ENCODE measurements around the gene SEMA5B.
A peak's percentile ranks its signal among the peaks of the same experiment; 100 is the strongest.

The SEMA5B gene

GRCh38 chr3:122956693-122957455 is 70.7 kb downstream of the SEMA5B start:
- no peaks in the 10 kb centered on the region for H3K4me1 ChIP-seq
- H3K4me2 ChIP-seq = no peak overlapping the region
- no peak overlapping the region for H3K27ac ChIP-seq
- H3K9me3 ChIP-seq = no peaks in the 10 kb centered on the region
- H3K36me3 ChIP-seq = no peaks in the 10 kb centered on the region
- TF ChIP-seq Cebpa-rat (IDR thresholded peaks at IDR 0.05) = no peak
- no peaks in the 10 kb centered on the region for H3K27me3 ChIP-seq
- H3K9ac ChIP-seq = no peak overlapping the region
- no peaks in the 10 kb centered on the region for H4K20me1 ChIP-seq
- H3K4me3 ChIP-seq = no peak overlapping the region

DNA sequence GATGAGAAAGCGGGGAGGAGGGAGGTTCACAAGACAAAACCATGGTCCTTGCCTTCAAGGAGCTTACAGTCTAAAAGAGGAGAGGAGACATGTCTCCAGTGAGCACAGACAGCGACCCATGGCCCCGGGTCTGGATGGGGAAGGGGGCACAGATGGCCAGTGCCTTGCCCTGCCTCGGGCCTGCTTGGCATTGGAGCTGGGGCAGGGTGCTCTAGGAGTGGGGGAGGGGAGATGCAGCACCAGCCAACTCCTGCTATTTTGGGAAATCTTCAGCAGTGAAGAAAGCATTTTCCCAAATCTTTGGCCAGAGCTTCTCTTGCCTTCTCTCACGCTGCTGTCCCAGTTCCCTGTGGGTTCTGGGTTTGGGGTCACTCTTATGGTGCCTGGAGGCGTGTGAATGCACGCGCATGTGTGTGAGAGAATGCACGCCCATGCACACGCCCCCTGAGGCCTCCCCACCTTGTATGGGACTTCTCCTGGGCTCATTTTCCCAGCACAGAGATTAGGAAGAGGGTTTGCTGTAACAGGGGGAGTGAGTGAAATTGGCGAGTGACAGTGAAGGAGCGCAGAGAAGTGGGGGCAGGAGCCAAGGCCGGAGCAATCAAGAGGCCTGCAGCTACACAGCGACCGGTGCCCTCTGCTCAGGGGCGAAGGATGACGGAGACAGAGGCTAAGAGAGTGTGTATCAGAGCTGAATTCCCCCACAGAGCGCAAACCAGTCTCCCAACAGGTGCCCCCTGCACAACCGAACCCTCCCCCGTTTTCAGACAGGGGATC is 71.5 kb downstream of the SEMA5B start:
- H3K9ac ChIP-seq = no peak overlapping the region
- TF ChIP-seq Cebpa-rat (IDR thresholded peaks at IDR 0.05) = no peak
- H3K9me3 ChIP-seq = no peaks in the 10 kb centered on the region
- no peaks in the 10 kb centered on the region for H3K4me1 ChIP-seq
- H3K36me3 ChIP-seq = no peaks in the 10 kb centered on the region
- H3K4me2 ChIP-seq = no peak overlapping the region
- no peaks in the 10 kb centered on the region for H3K27me3 ChIP-seq
- no peaks in the 10 kb centered on the region for H4K20me1 ChIP-seq
- H3K27ac ChIP-seq = no peak overlapping the region
- H3K4me3 ChIP-seq = no peak overlapping the region

- peaks cover 17% of the 10 kb centered on the region for H3K4me1 ChIP-seq
- no peak overlapping the region for H3K9ac ChIP-seq
- H3K4me3 ChIP-seq = no peak overlapping the region
- H3K4me2 ChIP-seq = no peak overlapping the region
- H3K9me3 ChIP-seq = no peaks in the 10 kb centered on the region
- TF ChIP-seq Cebpa-rat (IDR thresholded peaks at IDR 0.05) = no peak
- H3K36me3 ChIP-seq = no peaks in the 10 kb centered on the region
- H3K27ac ChIP-seq = no peak overlapping the region
- no peaks in the 10 kb centered on the region for H4K20me1 ChIP-seq
- H3K27me3 ChIP-seq = no peaks in the 10 kb centered on the region
Measured at GRCh38 chr3:122952520-122952919, 75.0 kb downstream of the SEMA5B start.

DNA sequence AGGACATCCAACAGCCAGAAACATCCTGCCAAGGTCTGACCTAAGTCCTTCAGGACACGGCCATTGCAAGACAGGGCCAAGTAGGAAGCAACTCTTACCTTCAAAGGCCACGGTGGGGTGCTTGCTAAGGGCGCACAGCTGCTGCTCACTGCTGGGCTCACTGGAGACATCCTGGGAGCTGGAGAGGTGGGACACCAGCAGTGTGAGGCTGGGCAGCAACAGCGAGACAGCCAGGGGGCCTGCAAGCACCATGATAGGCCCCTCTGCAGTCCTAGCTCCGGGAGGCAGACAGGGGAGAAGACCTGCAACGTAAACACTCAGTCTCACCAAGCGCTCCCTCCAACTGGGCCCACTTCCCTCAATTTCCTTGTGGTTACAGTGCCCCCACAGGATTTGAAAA is 79.2 kb downstream of the SEMA5B start:
- no peak for TF ChIP-seq Cebpa-rat (IDR thresholded peaks at IDR 0.05)
- H3K9ac ChIP-seq = no peak overlapping the region
- no peak overlapping the region for H3K4me3 ChIP-seq
- no peaks in the 10 kb centered on the region for H3K27me3 ChIP-seq
- H3K36me3 ChIP-seq = no peaks in the 10 kb centered on the region
- H3K27ac ChIP-seq = no peak overlapping the region
- peaks cover 2% of the 10 kb centered on the region; the same call in 1 of the 2 replicates for H4K20me1 ChIP-seq
- H3K9me3 ChIP-seq = no peaks in the 10 kb centered on the region
- peak overlapping the region; percentile 42 for H3K4me2 ChIP-seq
- peaks cover 58% of the 10 kb centered on the region for H3K4me1 ChIP-seq

GRCh38 chr3:122947738-122948137 is 79.8 kb downstream of the SEMA5B start:
- Histone ChIP-seq H3K27me3 (no peaks in the 10 kb centered on the region), H3K27ac (no peak overlapping the region), H4K20me1 (peaks cover 7% of the 10 kb centered on the region; the same call in 1 of the 2 replicates), H3K4me3 (no peak overlapping the region), H3K9me3 (no peaks in the 10 kb centered on the region), H3K4me2 (peak overlapping the region; percentile 81; the same call in 1 of the 2 replicates), H3K9ac (no peak overlapping the region), H3K4me1 (peaks cover 64% of the 10 kb centered on the region), H3K36me3 (no peaks in the 10 kb centered on the region)
- TF ChIP-seq Cebpa-rat (IDR thresholded peaks at IDR 0.05) = no peak

DNA sequence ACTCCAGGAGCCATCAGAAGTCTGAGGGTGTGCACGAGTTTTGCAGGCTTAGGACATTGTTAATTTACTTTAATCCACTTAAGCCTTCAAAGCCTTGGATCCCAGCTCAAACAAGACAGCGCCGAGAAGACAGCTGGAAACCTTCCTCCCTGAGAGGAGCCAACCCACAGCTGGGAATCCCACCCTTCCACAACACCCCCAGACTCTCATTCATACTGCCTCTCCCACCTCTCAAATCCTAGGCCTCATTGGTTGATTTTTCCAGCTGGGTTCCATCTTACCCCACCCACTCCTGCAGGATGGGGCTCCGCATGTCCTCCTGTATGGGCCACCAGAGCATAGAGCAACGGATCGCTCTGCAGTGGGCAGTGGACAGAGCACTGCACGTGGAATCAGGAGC is 80.4 kb downstream of the SEMA5B start:
- no peak for TF ChIP-seq Cebpa-rat (IDR thresholded peaks at IDR 0.05)
- Histone ChIP-seq H3K4me2 (peak overlapping the region; percentile 81), H3K9ac (no peak overlapping the region; the same call in 1 of the 2 replicates)

DNA sequence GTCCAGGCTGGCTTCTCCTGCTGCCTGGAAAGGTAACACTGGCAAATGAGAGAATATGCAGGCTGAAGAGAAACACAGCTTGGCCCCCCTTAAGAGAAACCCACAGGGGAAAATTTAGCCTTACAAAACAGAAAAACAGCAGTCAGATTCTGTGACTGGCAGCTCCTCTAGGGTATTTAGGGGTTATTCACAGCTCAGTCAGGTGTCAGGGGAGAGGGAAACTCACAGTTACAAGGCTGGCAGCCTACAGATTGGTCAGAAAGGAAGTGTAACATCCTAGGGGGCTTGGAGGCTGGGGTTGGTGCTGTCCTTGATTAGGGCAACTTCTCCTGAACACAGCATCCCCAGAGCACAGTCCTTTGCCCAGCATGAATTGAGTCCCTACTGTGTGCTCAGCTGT is 81.4 kb downstream of the SEMA5B start:
- Histone ChIP-seq H4K20me1 (peaks cover 7% of the 10 kb centered on the region; the same call in 1 of the 2 replicates), H3K4me1 (peaks cover 69% of the 10 kb centered on the region), H3K9ac (no peak overlapping the region), H3K4me3 (no peak overlapping the region), H3K9me3 (no peaks in the 10 kb centered on the region), H3K27me3 (no peaks in the 10 kb centered on the region), H3K27ac (no peak overlapping the region), H3K36me3 (no peaks in the 10 kb centered on the region), H3K4me2 (peak overlapping the region; percentile 81)
- no peak for TF ChIP-seq Cebpa-rat (IDR thresholded peaks at IDR 0.05)

More for the DNA sequence above, 80.4 kb downstream of the SEMA5B start:
- Histone ChIP-seq H3K4me3 (no peak overlapping the region), H4K20me1 (peaks cover 7% of the 10 kb centered on the region; the same call in 1 of the 2 replicates), H3K4me1 (peaks cover 69% of the 10 kb centered on the region), H3K27ac (no peak overlapping the region), H3K9me3 (no peaks in the 10 kb centered on the region), H3K36me3 (no peaks in the 10 kb centered on the region), H3K27me3 (no peaks in the 10 kb centered on the region)

DNA sequence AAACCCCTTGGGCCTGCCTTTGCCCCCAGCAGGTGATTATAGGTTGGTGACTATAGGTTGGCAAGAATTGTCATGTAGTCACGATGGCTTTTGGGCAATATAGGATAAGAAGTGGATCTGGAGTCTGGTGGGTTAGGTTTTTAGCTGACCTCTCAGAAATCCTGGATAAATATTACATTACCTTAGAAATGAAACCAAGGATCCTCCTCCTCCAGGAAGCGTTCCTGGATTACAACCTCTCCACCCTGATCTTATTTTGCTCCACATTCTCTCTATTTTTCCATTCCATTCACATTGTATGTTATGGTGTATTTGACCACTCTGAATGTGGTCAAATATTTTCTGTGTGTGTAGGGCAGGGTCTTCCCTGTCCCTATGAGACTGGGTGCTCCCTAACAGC is 82.3 kb downstream of the SEMA5B start:
- TF ChIP-seq Cebpa-rat (IDR thresholded peaks at IDR 0.05) = no peak
- H3K27me3 ChIP-seq = no peaks in the 10 kb centered on the region
- H3K4me1 ChIP-seq = peaks cover 69% of the 10 kb centered on the region
- no peak overlapping the region for H3K27ac ChIP-seq
- H3K36me3 ChIP-seq = no peaks in the 10 kb centered on the region
- no peak overlapping the region for H3K9ac ChIP-seq
- H4K20me1 ChIP-seq = peaks cover 7% of the 10 kb centered on the region; the same call in 1 of the 2 replicates
- H3K4me3 ChIP-seq = no peak overlapping the region
- peak overlapping the region; percentile 81 for H3K4me2 ChIP-seq
- no peaks in the 10 kb centered on the region for H3K9me3 ChIP-seq

DNA sequence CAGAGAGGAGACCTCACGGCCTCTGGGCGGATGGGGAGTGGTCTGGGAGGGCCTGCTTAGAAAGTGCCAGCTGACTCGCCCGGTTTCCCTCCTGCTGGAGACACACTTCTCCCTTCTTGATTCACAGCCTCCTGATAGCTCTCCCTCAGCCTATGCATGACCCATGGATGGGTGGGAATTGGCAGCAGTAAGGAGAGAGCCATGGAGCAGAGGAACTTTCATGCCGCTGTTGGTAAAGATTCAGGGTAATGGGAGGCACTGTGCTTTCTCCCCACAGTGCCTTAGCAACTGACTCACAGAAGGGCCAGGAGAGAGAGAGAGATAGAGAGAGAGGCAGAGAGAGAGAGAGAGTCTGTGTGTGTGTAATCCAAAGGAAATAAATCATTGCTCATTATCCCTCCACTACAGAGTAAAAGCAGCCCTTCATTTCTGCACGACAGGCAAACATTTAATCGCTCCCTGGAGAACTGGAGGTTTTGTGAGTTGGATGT is 82.8 kb downstream of the SEMA5B start:
- no peak overlapping the region for H3K9ac ChIP-seq
- H3K27me3 ChIP-seq = no peaks in the 10 kb centered on the region
- H3K36me3 ChIP-seq = no peaks in the 10 kb centered on the region
- no peak overlapping the region for H3K4me3 ChIP-seq
- peaks cover 69% of the 10 kb centered on the region for H3K4me1 ChIP-seq
- H3K27ac ChIP-seq = no peak overlapping the region
- H3K4me2 ChIP-seq = peak overlapping the region; percentile 81
- peaks cover 7% of the 10 kb centered on the region; the same call in 1 of the 2 replicates for H4K20me1 ChIP-seq
- no peaks in the 10 kb centered on the region for H3K9me3 ChIP-seq
- TF ChIP-seq Cebpa-rat (IDR thresholded peaks at IDR 0.05) = no peak

DNA sequence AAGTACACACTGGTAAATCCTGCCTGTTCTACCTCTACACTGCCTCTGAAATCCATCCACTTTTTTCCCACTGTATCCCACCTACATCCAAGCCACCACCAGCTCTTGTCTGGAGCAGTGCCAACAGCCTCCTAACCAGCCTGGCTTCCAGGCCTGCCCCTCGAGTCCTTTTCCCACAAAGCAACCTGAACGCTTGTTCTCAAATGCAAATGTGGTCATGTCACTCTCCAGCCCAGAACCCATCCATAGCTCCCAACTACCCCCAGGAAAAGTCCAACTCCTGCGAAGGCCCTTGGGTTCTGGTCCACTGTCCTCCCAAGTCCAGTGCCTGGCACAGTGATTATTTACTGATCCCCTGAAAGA is 83.8 kb downstream of the SEMA5B start:
- Histone ChIP-seq H3K4me2 (peak overlapping the region; percentile 81), H3K36me3 (no peaks in the 10 kb centered on the region), H3K27me3 (no peaks in the 10 kb centered on the region)

More for the DNA sequence above, 83.8 kb downstream of the SEMA5B start:
- peaks cover 65% of the 10 kb centered on the region for H3K4me1 ChIP-seq
- no peak overlapping the region for H3K27ac ChIP-seq
- no peaks in the 10 kb centered on the region for H3K9me3 ChIP-seq
- no peak overlapping the region for H3K9ac ChIP-seq
- H3K4me3 ChIP-seq = no peak overlapping the region
- no peak for TF ChIP-seq Cebpa-rat (IDR thresholded peaks at IDR 0.05)
- H4K20me1 ChIP-seq = peaks cover 7% of the 10 kb centered on the region; the same call in 1 of the 2 replicates

All from BLaER1 (cell line).